IMR-90 (cell line): ENCODE results near the gene MED22. TPM values are rescaled to one million over a fixed set of nuclear protein-coding genes. Genes with fewer than 3 reads are reported as not detected.

ENCODE experiments used
- ATAC-seq: fragments of 200-7000 bp; cut with Tn5 transposase; 2 replicates; pipeline ENCODE4 v1.9.1; 2020; ENCODE audit warnings: low read depth, mild to moderate bottlenecking, moderate library complexity
- BruUV-seq: library from RNA; stranded (reverse); fragments of 400-500 nt; replicated peaks from 2 replicates; lab custom pipeline; 2021; lab: Mats Ljungman, UMichigan
- CTCF ChIA-PET: fragments of 300-600 bp; formaldehyde crosslinking; extraction: SDS; loops from one replicate; lab custom pipeline; 2021; ENCODE audit warnings: antibody characterized with exemption; lab: Yijun Ruan, JAX
- POLR2A ChIA-PET: fragments of 300-600 bp; sonication (Branson Sonifier 250); formaldehyde crosslinking; loops from one replicate; lab custom pipeline; 2022; ENCODE audit warnings: antibody characterized with exemption; ENCODE audit not compliant: unreplicated experiment; lab: Charles Lee
- DNase-seq: peaks from one replicate; pipeline ENCODE4 v3.0.0; 2013
- H2AFZ ChIP-seq: replicated peaks from 2 replicates; pipeline ENCODE3; 2013; ENCODE audit warnings: low read length, mild to moderate bottlenecking; ENCODE audit not compliant: poor library complexity
- H2AK5ac ChIP-seq: 2 replicates; pipeline ENCODE4 v1.6.1; 2013; ENCODE audit warnings: low read depth, low read length, inconsistent platforms
- H2AK9ac ChIP-seq: replicated peaks from 2 replicates; pipeline ENCODE3; 2013; ENCODE audit warnings: mild to moderate bottlenecking, low read depth, low read length, moderate library complexity; ENCODE audit not compliant: poor library complexity
- H2BK120ac ChIP-seq: 2 replicates; pipeline ENCODE4 v1.6.1; 2013; ENCODE audit warnings: low read depth, low read length, inconsistent platforms
- H2BK15ac ChIP-seq: 3 replicates; pipeline ENCODE4 v1.6.1; 2013; ENCODE audit warnings: low read depth, low read length, inconsistent platforms
- H2BK20ac ChIP-seq: 2 replicates; pipeline ENCODE4 v1.6.1; 2013; ENCODE audit warnings: low read depth, mild to moderate bottlenecking, inconsistent platforms, low read length, moderate library complexity
- H2BK5ac ChIP-seq: 2 replicates; pipeline ENCODE4 v1.6.1; 2013; ENCODE audit warnings: mild to moderate bottlenecking, low read depth, low read length, inconsistent platforms; ENCODE audit not compliant: poor library complexity, severe bottlenecking
- H3K14ac ChIP-seq: replicated peaks from 2 replicates; pipeline ENCODE4 v1.6.1; 2013; ENCODE audit warnings: low read depth, low read length, inconsistent platforms
- H3K18ac ChIP-seq: 2 replicates; pipeline ENCODE4 v1.6.1; 2013; ENCODE audit warnings: low read depth, low read length, control low read depth
- H3K23ac ChIP-seq: 2 replicates; pipeline ENCODE4 v1.6.1; 2013; ENCODE audit warnings: low read depth, low read length, inconsistent platforms
- H3K27ac ChIP-seq: 2 replicates; pipeline ENCODE4 v1.5.1; 2013; ENCODE audit warnings: mild to moderate bottlenecking, control low read depth, low read length; ENCODE audit not compliant: insufficient read depth
- H3K27me3 ChIP-seq: 2 replicates; pipeline ENCODE4 v1.6.1; 2013; ENCODE audit warnings: low read length; ENCODE audit not compliant: control insufficient read depth, insufficient read depth
- H3K36me3 ChIP-seq: 2 replicates; pipeline ENCODE4 v1.6.1; 2013; ENCODE audit warnings: low read length, mixed read lengths; ENCODE audit not compliant: control insufficient read depth, insufficient read depth
- H3K4ac ChIP-seq: 2 replicates; pipeline ENCODE4 v1.6.1; 2013; ENCODE audit warnings: low read depth, low read length, inconsistent platforms
- H3K4me1 ChIP-seq: 2 replicates; pipeline ENCODE4 v1.6.1; 2013; ENCODE audit warnings: low read length, mixed read lengths; ENCODE audit not compliant: control insufficient read depth, insufficient read depth
- H3K4me2 ChIP-seq: 2 replicates; pipeline ENCODE4 v1.6.1; 2013; ENCODE audit warnings: low read depth, mild to moderate bottlenecking, control low read depth, low read length, moderate library complexity
- H3K4me3 ChIP-seq: 2 replicates; pipeline ENCODE4 v1.5.1; 2013; ENCODE audit warnings: low read depth, mild to moderate bottlenecking, control low read depth, low read length, moderate library complexity; ENCODE audit not compliant: insufficient read depth
- H3K56ac ChIP-seq: 2 replicates; pipeline ENCODE4 v1.6.1; 2013; ENCODE audit warnings: low read length, inconsistent platforms; ENCODE audit not compliant: insufficient read depth; ENCODE audit errors: extremely low read depth
- H3K79me1 ChIP-seq, 2 experiments: 2 replicates each; pipeline ENCODE4 v1.6.1; 2013; ENCODE audit warnings: low read length in 2 of 2, inconsistent platforms in 1 of 2, low read depth in 1 of 2
- H3K9ac ChIP-seq: 2 replicates; pipeline ENCODE4 v1.6.1; 2013; ENCODE audit warnings: low read depth, low read length, control low read depth
- H3K9me1 ChIP-seq: 2 replicates; pipeline ENCODE4 v1.6.1; 2013; ENCODE audit warnings: low read length, inconsistent platforms; ENCODE audit not compliant: insufficient read depth
- H3K9me3 ChIP-seq: 2 replicates; pipeline ENCODE4 v1.6.1; 2013; ENCODE audit warnings: low read length; ENCODE audit not compliant: control insufficient read depth, insufficient read depth
- H4K20me1 ChIP-seq: 2 replicates; pipeline ENCODE4 v1.6.1; 2013; ENCODE audit warnings: low read length, inconsistent platforms; ENCODE audit not compliant: insufficient read depth
- H4K5ac ChIP-seq: 2 replicates; pipeline ENCODE4 v1.6.1; 2013; ENCODE audit warnings: mild to moderate bottlenecking, low read depth, low read length, control low read depth
- H4K8ac ChIP-seq, 2 experiments: 2 replicates each; pipeline ENCODE4 v1.6.1; 2013; ENCODE audit warnings: low read depth in 2 of 2, low read length in 2 of 2, control low read depth in 1 of 2, inconsistent platforms in 1 of 2
- H4K91ac ChIP-seq: 2 replicates; pipeline ENCODE4 v1.6.1; 2013; ENCODE audit warnings: low read depth, low read length, inconsistent platforms; ENCODE audit not compliant: insufficient read depth
- BHLHE40 ChIP-seq: fragments of 150-350 bp; IDR thresholded peaks from 2 replicates; pipeline ENCODE4 v1.6.1; 2016; ENCODE audit warnings: mild to moderate bottlenecking, low read depth, low read length
- CEBPB ChIP-seq: IDR thresholded peaks from 2 replicates; pipeline ENCODE4 v1.6.1; 2012; ENCODE audit warnings: low read depth, low read length, improper control_type of control experiment
- CHD1 ChIP-seq: IDR thresholded peaks from 2 replicates; pipeline ENCODE4 v1.6.1; 2012; ENCODE audit warnings: low read depth, low read length, improper control_type of control experiment
- ELK1 ChIP-seq: fragments of 150-350 bp; IDR thresholded peaks from 2 replicates; pipeline ENCODE4 v1.6.1; 2016; ENCODE audit warnings: low read depth, mild to moderate bottlenecking, low read length, moderate library complexity, borderline replicate concordance
- FOS ChIP-seq: fragments of 150-350 bp; IDR thresholded peaks from 2 replicates; pipeline ENCODE4 v1.6.1; 2016; ENCODE audit warnings: low read depth, low read length
- MAFK ChIP-seq: IDR thresholded peaks from 2 replicates; pipeline ENCODE4 v1.6.1; 2012; ENCODE audit warnings: low read depth, low read length, improper control_type of control experiment
- MAZ ChIP-seq: IDR thresholded peaks from 2 replicates; pipeline ENCODE4 v1.6.1; 2012; ENCODE audit warnings: low read depth, mild to moderate bottlenecking, low read length, improper control_type of control experiment, moderate library complexity, borderline replicate concordance
- MXI1 ChIP-seq: IDR thresholded peaks from 2 replicates; pipeline ENCODE4 v1.6.1; 2012; ENCODE audit warnings: low read depth, mild to moderate bottlenecking, low read length, moderate library complexity, borderline replicate concordance
- NFE2L2 ChIP-seq: fragments of 150-350 bp; IDR thresholded peaks from 2 replicates; pipeline ENCODE4 v1.6.1; 2016; ENCODE audit warnings: low read depth, mild to moderate bottlenecking, low read length
- POLR2A ChIP-seq: IDR thresholded peaks from 2 replicates; pipeline ENCODE4 v1.6.1; 2012; ENCODE audit warnings: mild to moderate bottlenecking, low read depth, low read length
- RAD21 ChIP-seq: IDR thresholded peaks from 2 replicates; pipeline ENCODE4 v1.6.1; 2012; ENCODE audit warnings: low read length, improper control_type of control experiment
- RCOR1 ChIP-seq: IDR thresholded peaks from 2 replicates; pipeline ENCODE4 v1.6.1; 2012; ENCODE audit warnings: mild to moderate bottlenecking, low read length, improper control_type of control experiment; ENCODE audit not compliant: insufficient replicate concordance
- RFX5 ChIP-seq: IDR thresholded peaks from 2 replicates; pipeline ENCODE4 v1.8.0; 2012; ENCODE audit warnings: low read depth, mild to moderate bottlenecking, low read length, moderate library complexity
- SMC3 ChIP-seq: fragments of 150-350 bp; IDR thresholded peaks from 2 replicates; pipeline ENCODE4 v1.6.1; 2016; ENCODE audit warnings: low read depth, mild to moderate bottlenecking, antibody characterized with exemption, low read length, moderate library complexity
- USF2 ChIP-seq: fragments of 150-350 bp; IDR thresholded peaks from 2 replicates; pipeline ENCODE4 v1.6.1; 2017; ENCODE audit warnings: mild to moderate bottlenecking, antibody characterized with exemption, low read length, low read depth
- WGBS, 2 experiments: methylation state at CpG; one replicate each; pipeline versions ENCODE4 v1.1.5 to v1.1.7; 2013; ENCODE audit warnings: missing lambda C conversion rate in 2 of 2; ENCODE audit not compliant: insufficient read length in 1 of 2; ENCODE audit errors: extremely low coverage in 2 of 2; 5-methylcytosine and 5-hydroxymethylcytosine counted together
- dilution Hi-C: fragments of 300-500 bp; cut with HindIII; formaldehyde crosslinking; loops from one replicate; pipeline ENCODE4 v1.14.3; 2018; ENCODE audit warnings: low sequenced_read_pairs; ENCODE audit not compliant: unreplicated experiment
- in situ Hi-C: fragments of 300-500 bp; cut with MboI; formaldehyde crosslinking; loops from 3 replicates; pipeline ENCODE4 v1.14.3; 2019; ENCODE audit warnings: low sequenced_read_pairs, inconsistent platforms, mixed read lengths
- intact Hi-C: fragments of 100-400 bp; cut with micrococcal nuclease; formaldehyde crosslinking; loops from 2 replicates; pipeline ENCODE4 v1.10.0; 2022
- polyA plus RNA-seq, 3 experiments: library from polyadenylated mRNA; depleted of rRNA; stranded (reverse); fragments of >200 nt; gene quantifications; 2 replicates each; pipeline ENCODE4 v1.2.3, GENCODE V29; 2012; ENCODE audit warnings: low replicate concordance in 1 of 3
- total RNA-seq: library from RNA; depleted of rRNA; stranded (reverse); fragments of >200 nt; gene quantifications from 2 replicates; pipeline ENCODE4 v1.2.3, GENCODE V29; 2012
- TF ChIP-seq, protein P1 (sequence below): conservative IDR thresholded peaks from 2 replicates; pipeline ENCODE4 v1.5.1; 2012; ENCODE audit warnings: mild to moderate bottlenecking, low read depth, low read length, improper control_type of control experiment

MED22 gene
- total and polyA plus RNA-seq, 2 of the 4 experiments (the other 2 are of a cell fraction): 7.9 to 28.3 TPM

GRCh38 chr9:133305731-133306130, 42.2 kb downstream of the MED22 start:
- intact Hi-C loops: no loop called here
- DNase-seq: no peak
- Histone ChIP-seq H4K5ac (no peak overlapping the region), H3K9ac (no peak overlapping the region), H3K56ac (no peak overlapping the region), H4K8ac (no peak overlapping the region), H3K36me3 (no peaks in the 10 kb centered on the region), H3K9me1 (no peaks in the 10 kb centered on the region), H3K4me3 (no peak overlapping the region), H3K4me2 (no peak overlapping the region), H3K4me1 (no peaks in the 10 kb centered on the region), H3K4ac (no peak overlapping the region), H3K9me3 (0 out of 2 replicates have a peak, but pooled peaks cover 1% of the 10 kb centered on the region), H3K27ac (no peak overlapping the region), H3K18ac (no peak overlapping the region), H4K20me1 (no peaks in the 10 kb centered on the region), H2AK9ac (no peak overlapping the region), H3K23ac (no peak overlapping the region), H2AFZ (no peak overlapping the region), H4K91ac (no peak overlapping the region), H3K27me3 (peaks cover 18% of the 10 kb centered on the region), H3K79me1 (no peaks in the 10 kb centered on the region), H2AK5ac (no peak overlapping the region), H2BK20ac (no peak overlapping the region), H2BK120ac (no peak overlapping the region), H2BK15ac (no peak overlapping the region), H2BK5ac (no peak overlapping the region), H3K14ac (no peak overlapping the region)
- dilution Hi-C loops: no loop called here
- BruUV-seq: no TSS peak
- no peak for ATAC-seq
- TF ChIP-seq CEBPB (no peak), USF2 (no peak), MAFK (no peak), RCOR1 (no peak), RFX5 (no peak), BHLHE40 (no peak), ELK1 (no peak), MXI1 (no peak), MAZ (no peak), FOS (no peak), CHD1 (no peak), POLR2A (no peak), NFE2L2 (no peak), RAD21 (no peak), SMC3 (no peak)
- TF ChIP-seq, protein P1, sequence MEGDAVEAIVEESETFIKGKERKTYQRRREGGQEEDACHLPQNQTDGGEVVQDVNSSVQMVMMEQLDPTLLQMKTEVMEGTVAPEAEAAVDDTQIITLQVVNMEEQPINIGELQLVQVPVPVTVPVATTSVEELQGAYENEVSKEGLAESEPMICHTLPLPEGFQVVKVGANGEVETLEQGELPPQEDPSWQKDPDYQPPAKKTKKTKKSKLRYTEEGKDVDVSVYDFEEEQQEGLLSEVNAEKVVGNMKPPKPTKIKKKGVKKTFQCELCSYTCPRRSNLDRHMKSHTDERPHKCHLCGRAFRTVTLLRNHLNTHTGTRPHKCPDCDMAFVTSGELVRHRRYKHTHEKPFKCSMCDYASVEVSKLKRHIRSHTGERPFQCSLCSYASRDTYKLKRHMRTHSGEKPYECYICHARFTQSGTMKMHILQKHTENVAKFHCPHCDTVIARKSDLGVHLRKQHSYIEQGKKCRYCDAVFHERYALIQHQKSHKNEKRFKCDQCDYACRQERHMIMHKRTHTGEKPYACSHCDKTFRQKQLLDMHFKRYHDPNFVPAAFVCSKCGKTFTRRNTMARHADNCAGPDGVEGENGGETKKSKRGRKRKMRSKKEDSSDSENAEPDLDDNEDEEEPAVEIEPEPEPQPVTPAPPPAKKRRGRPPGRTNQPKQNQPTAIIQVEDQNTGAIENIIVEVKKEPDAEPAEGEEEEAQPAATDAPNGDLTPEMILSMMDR: no peak
- in situ Hi-C loops: no loop called here
- CTCF ChIA-PET: no interaction called here
- POLR2A ChIA-PET: no interaction called here
- 79% methylated on average over 8 of the region's 23 CpGs; no CpG with 5 or more reads in 1 of the 2 experiments for WGBS, 2 experiments
